ENCODE data around the gene ARHGAP9.

GRCh38 chr12:57523706-57524614, 44.3 kb upstream of the ARHGAP9 start:
- TF ChIP-seq CTCF (IDR thresholded peaks at IDR 0.05) (no peak), TCF7 (CRISPR knock-in tag; IDR thresholded peaks at IDR 0.05; ENCODE audit: low read depth) (no peak), NR2C2 (CRISPR knock-in tag; IDR thresholded peaks at IDR 0.05) (no peak), JUN (CRISPR knock-in tag; IDR thresholded peaks at IDR 0.05) (no peak), ZNF263 (CRISPR knock-in tag; IDR thresholded peaks at IDR 0.05; ENCODE audit: low read depth) (no peak), E2F4 (CRISPR knock-in tag; IDR thresholded peaks at IDR 0.05; ENCODE audit: borderline replicate concordance, low read depth) (no peak)
